Ramos (cell line): ENCODE results near the gene WDR54.
"Not testable (repeated sequence)": the region's sequence is repeated elsewhere in the genome, so short reads cannot be mapped to it uniquely, and the experiment has no call there.

Experiments used
- in situ Hi-C: fragments of 300-500 bp; cut with MboI; formaldehyde crosslinking; loops from one replicate; pipeline ENCODE4 v1.14.3; 2022; ENCODE audit warnings: low sequenced_read_pairs; ENCODE audit not compliant: unreplicated experiment

The WDR54 gene

GRCh38 chr2:74399785-74400184 is 21.7 kb upstream of the WDR54 start:
- in situ Hi-C loops = loop anchor here (10.0 kb wide), 1 partner anchor 155 kb away; no protein-coding TSS in a partner anchor

- in situ Hi-C loops = no loop called here
Measured at GRCh38 chr2:74401891-74402290, 19.6 kb upstream of the WDR54 start.

- in situ Hi-C loops = no loop called here
Measured at GRCh38 chr2:74406035-74406434, 15.5 kb upstream of the WDR54 start.

GRCh38 chr2:74407682-74408081 is 13.8 kb upstream of the WDR54 start:
- in situ Hi-C loops = no loop called here

- in situ Hi-C loops = no loop called here
Measured at GRCh38 chr2:74413001-74413698, 8.4 kb upstream of the WDR54 start.

DNA sequence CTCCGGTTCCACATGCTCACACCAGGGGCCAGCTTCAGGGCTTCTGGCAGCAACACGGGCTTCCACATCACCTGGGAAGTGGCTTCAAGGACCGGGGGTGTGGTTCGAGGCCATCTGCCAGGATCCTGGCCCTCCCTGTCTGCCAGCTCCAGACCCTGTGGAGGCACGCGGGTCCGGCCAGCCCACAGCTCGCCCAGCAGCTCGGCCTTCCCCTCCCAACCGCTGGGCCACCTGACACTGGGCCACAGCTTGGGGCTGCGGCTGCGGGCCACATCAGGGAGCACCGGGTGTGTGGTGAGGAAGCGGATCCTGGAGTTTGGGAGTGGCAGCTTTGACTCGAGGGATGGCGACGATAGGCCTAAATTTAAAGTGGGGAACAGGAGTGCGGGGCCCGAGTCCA is 7.1 kb upstream of the WDR54 start:
- in situ Hi-C loops = no loop called here

DNA sequence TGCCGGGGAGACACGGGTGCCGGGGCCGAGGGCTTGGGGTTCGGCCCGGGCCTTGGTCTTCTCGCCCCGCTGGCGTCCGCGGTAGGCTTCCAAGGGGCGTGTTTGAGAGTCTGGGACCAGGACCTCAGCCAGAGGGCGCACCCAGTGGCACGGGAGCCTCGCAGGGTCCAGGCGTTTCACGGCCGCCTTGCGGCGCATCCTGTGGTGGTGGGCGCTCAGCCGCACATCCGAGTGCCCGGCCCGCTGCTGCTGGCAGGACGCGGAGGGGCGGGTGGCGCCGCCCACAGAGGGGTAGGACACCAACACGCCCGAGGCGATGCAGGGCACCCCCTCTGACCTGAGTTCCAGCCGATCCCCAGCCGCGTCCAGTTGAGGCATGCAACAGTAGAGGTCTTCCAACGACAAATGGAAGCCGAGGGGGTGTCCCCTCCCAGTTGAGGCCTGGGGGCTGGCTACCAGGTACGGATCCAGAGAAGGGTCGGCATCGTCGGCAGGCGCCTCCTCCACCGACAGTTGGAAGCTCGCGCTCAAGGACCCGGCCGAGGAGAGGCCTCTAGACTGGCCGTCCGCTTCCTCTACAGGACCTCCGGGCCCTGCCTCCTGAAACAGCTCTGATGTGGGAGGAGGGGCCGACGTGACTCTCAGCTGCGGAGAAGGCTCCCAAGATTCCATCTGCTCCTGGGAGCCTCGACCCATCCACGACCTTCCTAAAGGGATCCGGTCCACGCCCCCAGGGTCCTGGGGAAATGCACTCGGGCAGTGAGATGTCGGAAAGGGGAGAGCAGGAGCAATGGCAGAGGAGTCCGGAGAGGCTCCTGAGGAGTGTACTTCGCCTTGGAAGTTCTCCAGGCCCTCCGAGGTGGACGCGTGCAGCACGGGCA is 6.4 kb upstream of the WDR54 start:
- in situ Hi-C loops = no loop called here

- in situ Hi-C loops = no loop called here
Measured at GRCh38 chr2:74415762-74416395, 5.7 kb upstream of the WDR54 start.

DNA sequence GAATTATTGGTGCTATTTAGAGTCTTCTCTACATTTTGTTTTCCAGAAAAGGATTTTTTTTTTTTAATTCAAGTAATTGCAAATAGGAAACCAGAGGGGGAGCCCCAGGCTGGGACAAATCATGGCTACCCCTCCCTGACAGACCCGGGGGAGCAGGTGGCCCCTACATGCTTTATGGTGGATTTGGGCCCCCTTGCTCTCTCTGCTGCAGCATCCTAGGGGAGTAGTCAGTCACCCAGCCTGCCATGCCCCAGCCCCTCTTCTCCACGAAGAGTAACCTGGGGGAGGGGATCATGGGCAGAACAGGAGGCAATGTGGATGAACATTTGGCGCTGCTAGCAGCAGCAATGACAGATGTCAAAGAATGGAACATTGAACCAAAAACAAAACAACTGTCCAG is 4.8 kb upstream of the WDR54 start:
- in situ Hi-C loops = no loop called here

- in situ Hi-C loops = no loop called here
Measured at GRCh38 chr2:74417197-74417596, 4.3 kb upstream of the WDR54 start.

GRCh38 chr2:74417763-74418162 is 3.8 kb upstream of the WDR54 start:
- in situ Hi-C loops = no loop called here

- in situ Hi-C loops = no loop called here
Measured at GRCh38 chr2:74418312-74418711, 3.2 kb upstream of the WDR54 start.

DNA sequence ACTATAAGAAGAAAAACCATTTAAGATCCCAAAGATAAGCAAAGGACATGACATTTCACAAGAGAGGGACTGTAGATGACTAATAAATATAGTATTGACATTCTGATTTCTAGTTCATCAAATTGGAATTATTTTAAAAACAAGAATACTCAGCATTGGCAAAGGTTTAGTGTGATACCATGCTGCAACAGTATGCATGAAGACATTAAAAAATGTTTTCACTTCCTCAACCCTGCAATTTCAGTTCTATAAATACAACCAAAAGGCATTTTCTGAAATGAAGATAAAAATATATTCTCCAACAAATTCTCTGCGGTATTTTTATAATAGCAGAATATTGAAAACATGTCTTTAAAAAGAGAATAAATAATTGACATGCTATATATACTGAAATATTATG is 2.2 kb upstream of the WDR54 start:
- in situ Hi-C loops = no loop called here

DNA sequence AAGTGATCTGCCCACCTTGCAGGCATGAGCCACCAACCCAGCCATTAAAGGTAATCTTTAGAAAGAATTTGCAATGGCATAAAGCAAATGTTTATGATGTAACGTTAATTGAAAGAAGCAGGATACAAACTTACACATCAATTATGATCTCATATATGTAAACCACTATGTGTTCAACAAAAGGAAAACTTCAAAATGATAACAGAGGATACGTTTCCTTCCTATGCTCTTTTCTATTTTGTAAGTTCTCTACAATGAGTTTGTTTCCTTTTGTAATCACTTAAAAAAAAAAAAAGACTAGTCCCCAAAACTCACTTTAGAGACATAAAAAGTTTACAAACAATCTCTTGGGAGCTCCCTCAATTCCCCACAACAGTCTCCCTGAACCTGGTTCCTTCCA is 1.5 kb upstream of the WDR54 start:
- in situ Hi-C loops = no loop called here

DNA sequence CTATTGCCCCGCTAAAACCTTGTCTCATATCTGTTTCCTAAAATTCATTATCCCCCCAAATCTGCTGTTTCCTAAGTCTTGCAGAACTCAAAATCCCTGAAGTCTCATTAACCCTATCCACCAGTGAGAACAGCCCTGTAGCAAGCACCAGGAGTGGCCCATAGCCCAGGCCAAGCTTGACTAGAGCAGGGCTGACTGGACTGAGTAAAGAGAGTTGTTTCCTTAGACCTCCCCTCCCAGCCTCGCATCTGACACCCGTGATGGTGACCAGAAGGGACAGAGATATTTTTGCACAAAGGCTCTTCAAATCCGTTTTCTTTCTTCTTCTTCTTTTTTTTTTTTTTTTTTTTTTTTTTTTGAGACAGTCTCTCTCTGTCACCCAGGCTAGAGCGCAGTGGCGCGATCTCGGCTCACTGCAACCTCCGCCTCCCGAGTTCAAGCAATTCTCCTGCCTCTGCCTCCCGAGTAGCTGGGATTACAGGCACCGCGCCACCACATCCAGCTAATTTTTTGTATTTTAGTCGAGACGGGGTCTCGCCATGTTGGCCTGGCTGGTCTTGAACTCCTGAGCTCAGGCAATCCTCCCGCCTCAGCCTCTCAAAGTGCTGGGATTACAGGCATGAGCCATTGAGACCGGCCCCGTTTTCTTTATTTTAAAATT is 957 bp upstream of the WDR54 start:
- in situ Hi-C loops = not testable (repeated sequence)

- in situ Hi-C loops = no loop called here
Measured at GRCh38 chr2:74423231-74424095, 1.9 kb downstream of the WDR54 start.

GRCh38 chr2:74424139-74424992 is 2.8 kb downstream of the WDR54 start:
- in situ Hi-C loops = no loop called here

GRCh38 chr2:74424995-74425406 is 3.5 kb downstream of the WDR54 start:
- in situ Hi-C loops = no loop called here

DNA sequence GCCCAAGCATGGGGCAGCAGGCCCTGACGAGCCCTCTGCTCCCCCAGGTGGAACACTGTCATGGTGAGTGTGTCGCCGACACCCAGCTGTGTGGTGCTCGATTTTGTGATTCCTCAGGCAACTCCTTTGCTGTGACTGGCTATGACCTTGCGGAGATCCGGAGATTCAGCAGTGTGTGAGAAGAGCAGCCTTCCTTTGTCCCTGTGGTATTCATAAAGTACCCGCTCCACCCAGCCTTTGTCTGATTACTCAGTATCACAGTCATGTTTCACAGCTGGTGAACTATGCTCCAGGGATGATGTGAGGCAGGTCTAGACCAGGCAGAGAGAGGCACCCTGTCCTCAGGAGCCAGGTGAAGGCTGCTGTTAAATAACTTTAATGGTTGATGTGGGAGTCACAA is 4.0 kb downstream of the WDR54 start:
- in situ Hi-C loops = no loop called here
